Suprapubic skin (tissue), 4 donors: ENCODE measurements around the gene ZNF492.

ENCODE experiments used
- EP300 ChIP-seq: sonication (generic); formaldehyde crosslinking; IDR thresholded peaks from one replicate; pipeline ENCODE4 v1.6.1; 2017; ENCODE audit warnings: antibody characterized with exemption
- POLR2AphosphoS5 ChIP-seq, 3 donors: sonication (generic); formaldehyde crosslinking; IDR thresholded peaks; one replicate each; pipeline ENCODE4 v1.6.1; 2017; ENCODE audit warnings: antibody characterized with exemption in 3 of 3
- TF ChIP-seq, protein P1 (sequence below), 2 donors: fragments of 200-600 bp in 1 of 2; fragments of 450-650 bp in 1 of 2; sonication (generic) in 1 of 2; IDR thresholded peaks; one replicate each; pipeline ENCODE4 v1.5.1; 2016 to 2019; ENCODE audit warnings: antibody characterized with exemption in 2 of 2, mild to moderate bottlenecking in 1 of 2, moderate library complexity in 1 of 2

- TF ChIP-seq, protein P1, sequence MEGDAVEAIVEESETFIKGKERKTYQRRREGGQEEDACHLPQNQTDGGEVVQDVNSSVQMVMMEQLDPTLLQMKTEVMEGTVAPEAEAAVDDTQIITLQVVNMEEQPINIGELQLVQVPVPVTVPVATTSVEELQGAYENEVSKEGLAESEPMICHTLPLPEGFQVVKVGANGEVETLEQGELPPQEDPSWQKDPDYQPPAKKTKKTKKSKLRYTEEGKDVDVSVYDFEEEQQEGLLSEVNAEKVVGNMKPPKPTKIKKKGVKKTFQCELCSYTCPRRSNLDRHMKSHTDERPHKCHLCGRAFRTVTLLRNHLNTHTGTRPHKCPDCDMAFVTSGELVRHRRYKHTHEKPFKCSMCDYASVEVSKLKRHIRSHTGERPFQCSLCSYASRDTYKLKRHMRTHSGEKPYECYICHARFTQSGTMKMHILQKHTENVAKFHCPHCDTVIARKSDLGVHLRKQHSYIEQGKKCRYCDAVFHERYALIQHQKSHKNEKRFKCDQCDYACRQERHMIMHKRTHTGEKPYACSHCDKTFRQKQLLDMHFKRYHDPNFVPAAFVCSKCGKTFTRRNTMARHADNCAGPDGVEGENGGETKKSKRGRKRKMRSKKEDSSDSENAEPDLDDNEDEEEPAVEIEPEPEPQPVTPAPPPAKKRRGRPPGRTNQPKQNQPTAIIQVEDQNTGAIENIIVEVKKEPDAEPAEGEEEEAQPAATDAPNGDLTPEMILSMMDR (IDR thresholded peaks at IDR 0.05) = no peak
- TF ChIP-seq EP300 (no peak), POLR2AphosphoS5 (IDR thresholded peaks at IDR 0.05) (no peak)
These were observed 27.0 kb upstream of the ZNF492 start for GRCh38 chr19:22606954-22607652.
